A549 (cell line): ENCODE data around the gene SCGB3A2. TPM values are rescaled to one million over a fixed set of nuclear protein-coding genes. Genes with fewer than 3 reads are reported as not detected.

Experiments
- ATAC-seq, 2 experiments: fragments of 200-7000 bp in 1 of 2; fragments of >200 bp in 1 of 2; cut with Nextera tagmentation in 1 of 2; cut with Tn5 transposase in 1 of 2; 3 replicates each; pipeline versions ENCODE4 v1.8.0 to v1.9.1; 2018 to 2020; ENCODE audit warnings: mild to moderate bottlenecking in 1 of 2, moderate library complexity in 1 of 2
- CTCF ChIA-PET: fragments of 300-600 bp; sonication (Branson Sonifier 250); formaldehyde crosslinking; extraction: SDS; loops from one replicate; lab custom pipeline; 2021; ENCODE audit warnings: antibody characterized with exemption, inconsistent platforms; lab: Yijun Ruan, JAX
- POLR2A ChIA-PET: fragments of 350-600 bp; formaldehyde crosslinking; extraction: SDS; loops from one replicate; lab custom pipeline; 2021; ENCODE audit warnings: antibody characterized with exemption, inconsistent platforms; lab: Yijun Ruan, JAX
- DNase-seq, 2 experiments: peaks; one replicate each; pipeline versions ENCODE4 v3.0.0 to v3.0.0-alpha.2; 2011 to 2016; ENCODE audit warnings: low read depth in 1 of 2, low spot score in 1 of 2
- FAIRE-seq: peaks from 2 replicates; lab custom pipeline; 2011; peaks lifted over from hg19 to GRCh38; lab: Jason Lieb, UNC
- H3K27ac ChIP-seq, 2 experiments: fragments of >200 bp; sonication (Bioruptor Twin); formaldehyde crosslinking; 3 replicates each; pipeline ENCODE4 v1.5.1; 2016 to 2017
- H3K4me1 ChIP-seq: fragments of >200 bp; sonication (Bioruptor Twin); formaldehyde crosslinking; 3 replicates; pipeline ENCODE4 v1.6.1; 2016
- H3K4me2 ChIP-seq: fragments of >200 bp; sonication (Bioruptor Twin); formaldehyde crosslinking; 3 replicates; pipeline ENCODE4 v1.6.1; 2016
- H3K4me3 ChIP-seq: fragments of >200 bp; sonication (Bioruptor Twin); formaldehyde crosslinking; 3 replicates; pipeline ENCODE4 v1.5.1; 2016
- H3K9me3 ChIP-seq: fragments of >200 bp; sonication (Bioruptor Twin); formaldehyde crosslinking; 3 replicates; pipeline ENCODE4 v1.6.1; 2016
- CHD2 ChIP-seq: fragments of 150-350 bp; IDR thresholded peaks from 2 replicates; pipeline ENCODE4 v1.6.1; 2014; ENCODE audit warnings: low read length; ENCODE audit not compliant: partially characterized antibody
- EHMT2 ChIP-seq: fragments of 200-600 bp; sonication (generic); IDR thresholded peaks from 2 replicates; pipeline ENCODE4 v1.6.1; 2016; ENCODE audit warnings: antibody characterized with exemption, low read depth, mild to moderate bottlenecking, moderate library complexity
- ESRRA ChIP-seq: fragments of 150-350 bp; IDR thresholded peaks from 2 replicates; pipeline ENCODE4 v1.6.1; 2014; ENCODE audit warnings: mild to moderate bottlenecking, low read length, borderline replicate concordance
- FOXS1 ChIP-seq: fragments of 250-450 bp; sonication (Bioruptor Pico); IDR thresholded peaks from 2 replicates; pipeline ENCODE4 v1.5.0; 2020; ENCODE audit warnings: mild to moderate bottlenecking, moderate library complexity
- HOXB13 ChIP-seq: fragments of 250-450 bp; sonication (Bioruptor Pico); IDR thresholded peaks from 2 replicates; pipeline ENCODE4 v1.5.0; 2020; ENCODE audit warnings: low read depth, mild to moderate bottlenecking, moderate library complexity
- KDM5A ChIP-seq: fragments of 200-600 bp; sonication (generic); IDR thresholded peaks from 2 replicates; pipeline ENCODE4 v1.6.1; 2016; ENCODE audit warnings: antibody characterized with exemption, mild to moderate bottlenecking
- NFE2L2 ChIP-seq: fragments of 150-350 bp; conservative IDR thresholded peaks from 2 replicates; pipeline ENCODE4 v1.6.1; 2014; ENCODE audit warnings: low read length
- RAD21 ChIP-seq, 2 experiments: fragments of >200 bp in 1 of 2; sonication (Bioruptor Twin) in 1 of 2; formaldehyde crosslinking in 1 of 2; IDR thresholded peaks in 1 of 2; conservative IDR thresholded peaks in 1 of 2; 2 replicates in 1 of 2; 3 replicates in 1 of 2; pipeline ENCODE4 v1.6.1; 2012 to 2018; ENCODE audit warnings: inconsistent platforms in 1 of 2
- RCOR1 ChIP-seq: fragments of 150-350 bp; IDR thresholded peaks from 2 replicates; pipeline ENCODE4 v1.6.1; 2014; ENCODE audit warnings: antibody characterized with exemption, low read length, low read depth
- ZC3H11A ChIP-seq: fragments of 450-650 bp; IDR thresholded peaks from 2 replicates; pipeline ENCODE4 v1.6.1; 2014; ENCODE audit warnings: antibody characterized with exemption, mild to moderate bottlenecking
- ZFP36 ChIP-seq: fragments of 450-650 bp; IDR thresholded peaks from 2 replicates; pipeline ENCODE4 v1.6.1; 2014; ENCODE audit warnings: borderline replicate concordance; ENCODE audit not compliant: partially characterized antibody
- ZSCAN20 ChIP-seq: fragments of 250-450 bp; sonication (Bioruptor Pico); IDR thresholded peaks from 2 replicates; pipeline ENCODE4 v1.8.0; 2022; ENCODE audit warnings: mild to moderate bottlenecking, moderate library complexity
- WGBS: methylation state at CpG from one replicate; pipeline ENCODE4 v1.1.6; 2017; ENCODE audit errors: missing lambda C conversion rate; 5-methylcytosine and 5-hydroxymethylcytosine counted together
- polyA plus RNA-seq, 4 experiments: library from polyadenylated mRNA; depleted of rRNA in 3 of 4; stranded (reverse); fragments of >200 nt; fragmentation: RNase III in 1 of 4; extraction: RNeasy Plus Mini Kit Qiagen cat#74134 plus additional on column Dnase treatment in 1 of 4; gene quantifications; 2 replicates in 3 of 4; 3 replicates in 1 of 4; pipeline ENCODE4 v1.2.3, GENCODE V29; 2011 to 2017
- TF ChIP-seq, protein P1 (sequence below): fragments of 250-450 bp; sonication (Bioruptor Pico); IDR thresholded peaks from 2 replicates; pipeline ENCODE4 v1.5.0; 2021; ENCODE audit warnings: mild to moderate bottlenecking, moderate library complexity, borderline replicate concordance
- TF ChIP-seq, protein P2 (sequence below): fragments of 150-350 bp; IDR thresholded peaks from 2 replicates; pipeline ENCODE4 v1.6.1; 2014; ENCODE audit warnings: low read depth, mild to moderate bottlenecking, low read length
- TF ChIP-seq, protein P3 (sequence below): fragments of 250-450 bp; sonication (Bioruptor Pico); IDR thresholded peaks from 2 replicates; pipeline ENCODE4 v1.5.0; 2020; ENCODE audit warnings: low read depth, mild to moderate bottlenecking, moderate library complexity

The SCGB3A2 gene
- polyA plus RNA-seq, 2 of the 4 experiments (the other 2 are of a cell fraction), result not detected

DNA sequence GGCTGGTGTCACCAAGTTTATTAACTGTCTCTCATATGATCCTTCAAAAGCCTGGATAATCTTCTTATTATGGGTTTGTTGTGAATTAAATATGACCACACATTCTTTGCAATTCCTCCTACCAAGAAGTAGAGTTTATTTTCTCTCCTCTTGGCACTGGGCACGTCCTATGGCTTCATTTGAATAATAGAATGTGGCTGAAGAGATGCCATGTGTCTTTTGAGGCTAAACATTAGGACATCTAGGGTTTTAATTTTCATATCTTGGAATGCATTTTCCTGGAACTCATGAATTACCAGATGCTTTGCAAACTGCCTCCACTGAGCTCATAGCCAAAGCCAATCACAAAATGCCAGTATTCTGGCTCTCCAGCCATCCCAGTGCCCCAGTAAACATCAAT, 19.9 kb upstream of the SCGB3A2 start:
- 0% methylated on average over 1 of the region's 1 CpG for WGBS
- FAIRE-seq, result no peak
- Histone ChIP-seq H3K4me3 (no peak overlapping the region), H3K4me2 (no peak overlapping the region), H3K9me3 (no peaks in the 10 kb centered on the region), H3K4me1 (no peaks in the 10 kb centered on the region), H3K27ac (no peak overlapping the region)
- CTCF ChIA-PET, result interaction anchor here (0.9 to 7.6 kb wide), 6 partner anchors 14 to 448 kb away, joined by 3 to 59 read pairs (median 3); no protein-coding TSS in a partner anchor
- TF ChIP-seq KDM5A (no peak), RCOR1 (no peak), HOXB13 (no peak)
- TF ChIP-seq, protein P1, sequence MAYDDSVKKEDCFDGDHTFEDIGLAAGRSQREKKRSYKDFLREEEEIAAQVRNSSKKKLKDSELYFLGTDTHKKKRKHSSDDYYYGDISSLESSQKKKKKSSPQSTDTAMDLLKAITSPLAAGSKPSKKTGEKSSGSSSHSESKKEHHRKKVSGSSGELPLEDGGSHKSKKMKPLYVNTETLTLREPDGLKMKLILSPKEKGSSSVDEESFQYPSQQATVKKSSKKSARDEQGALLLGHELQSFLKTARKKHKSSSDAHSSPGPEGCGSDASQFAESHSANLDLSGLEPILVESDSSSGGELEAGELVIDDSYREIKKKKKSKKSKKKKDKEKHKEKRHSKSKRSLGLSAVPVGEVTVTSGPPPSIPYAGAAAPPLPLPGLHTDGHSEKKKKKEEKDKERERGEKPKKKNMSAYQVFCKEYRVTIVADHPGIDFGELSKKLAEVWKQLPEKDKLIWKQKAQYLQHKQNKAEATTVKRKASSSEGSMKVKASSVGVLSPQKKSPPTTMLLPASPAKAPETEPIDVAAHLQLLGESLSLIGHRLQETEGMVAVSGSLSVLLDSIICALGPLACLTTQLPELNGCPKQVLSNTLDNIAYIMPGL (CRISPR knock-in tag), result no peak
- no peak for ATAC-seq
- POLR2A ChIA-PET, result no interaction called here
- DNase-seq, result no peak

DNA sequence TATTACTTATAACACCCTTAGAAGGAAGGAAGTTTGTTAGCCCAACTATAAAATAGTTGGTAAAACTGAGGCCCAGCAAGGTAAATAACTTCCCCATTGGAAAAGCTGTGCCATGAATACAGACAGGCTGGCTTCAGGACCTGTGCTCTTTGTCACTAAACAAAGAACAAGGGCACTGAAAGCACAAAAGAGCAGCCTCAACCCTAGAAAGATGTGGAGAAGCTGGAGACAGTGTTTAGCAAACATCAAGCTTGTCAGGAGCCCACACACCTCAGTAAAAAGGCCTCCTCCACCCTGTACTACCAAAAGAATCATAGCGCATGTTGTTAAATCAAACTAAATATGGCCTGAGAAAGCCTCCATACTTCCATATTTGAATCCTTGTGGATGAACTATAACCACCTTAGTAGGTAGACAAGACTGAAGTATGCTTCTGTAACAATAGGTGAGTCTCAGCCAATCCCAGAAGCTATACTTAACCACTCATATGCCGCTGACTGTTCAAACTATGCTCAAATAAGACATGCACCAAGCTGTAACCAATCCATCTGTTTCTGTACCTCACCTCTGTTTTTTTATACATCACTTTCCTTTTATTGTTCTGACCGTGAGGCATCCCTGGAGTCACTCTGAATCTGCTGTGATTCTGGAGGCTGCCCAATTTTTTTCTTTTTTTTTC, 18.4 kb upstream of the SCGB3A2 start:
- no peak for FAIRE-seq
- Histone ChIP-seq H3K9me3 (no peaks in the 10 kb centered on the region), H3K4me1 (no peaks in the 10 kb centered on the region), H3K27ac (no peak overlapping the region), H3K4me3 (no peak overlapping the region), H3K4me2 (no peak overlapping the region)
- no peak for ATAC-seq
- ChIA-PET CTCF (interaction anchor here (7.6 kb wide), 1 partner anchor 15 kb away, joined by 59 read pairs; no protein-coding TSS in a partner anchor), POLR2A (no interaction called here)
- DNase-seq, result no peak
- 37% methylated on average over 3 of the region's 3 CpGs for WGBS
- TF ChIP-seq, protein P2, sequence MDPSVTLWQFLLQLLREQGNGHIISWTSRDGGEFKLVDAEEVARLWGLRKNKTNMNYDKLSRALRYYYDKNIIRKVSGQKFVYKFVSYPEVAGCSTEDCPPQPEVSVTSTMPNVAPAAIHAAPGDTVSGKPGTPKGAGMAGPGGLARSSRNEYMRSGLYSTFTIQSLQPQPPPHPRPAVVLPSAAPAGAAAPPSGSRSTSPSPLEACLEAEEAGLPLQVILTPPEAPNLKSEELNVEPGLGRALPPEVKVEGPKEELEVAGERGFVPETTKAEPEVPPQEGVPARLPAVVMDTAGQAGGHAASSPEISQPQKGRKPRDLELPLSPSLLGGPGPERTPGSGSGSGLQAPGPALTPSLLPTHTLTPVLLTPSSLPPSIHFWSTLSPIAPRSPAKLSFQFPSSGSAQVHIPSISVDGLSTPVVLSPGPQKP, result no peak
- TF ChIP-seq ZFP36 (no peak), CHD2 (no peak), EHMT2 (no peak), NFE2L2 (no peak)
- TF ChIP-seq, all 56 proteins: peak for 0

DNA sequence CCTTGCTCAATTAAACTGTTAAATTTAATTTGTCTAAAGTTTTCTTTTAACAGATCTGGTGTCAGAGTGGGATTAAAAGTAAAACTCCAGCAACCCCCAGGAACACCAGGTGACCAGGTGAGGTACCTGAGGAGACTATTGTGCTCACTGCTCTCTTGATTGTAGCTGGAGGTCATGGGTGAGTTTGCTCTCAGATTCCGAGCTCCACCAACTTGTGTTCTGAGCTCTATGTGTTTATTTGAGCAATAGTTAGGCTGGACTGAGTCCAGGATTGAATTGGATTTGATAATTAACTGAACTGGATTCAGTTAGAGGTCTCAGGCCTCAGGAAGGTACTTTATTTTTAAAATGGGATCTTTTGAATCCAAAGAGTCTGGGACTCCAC, 17.9 kb upstream of the SCGB3A2 start:
- FAIRE-seq (no peak), ATAC-seq (no peak), DNase-seq (no peak)
- no peak overlapping the region for H3K4me2 ChIP-seq
- 0% methylated on average over 1 of the region's 1 CpG for WGBS
- no peaks in the 10 kb centered on the region for H3K9me3 ChIP-seq
- no peak overlapping the region for H3K27ac ChIP-seq
- no peak for TF ChIP-seq ZSCAN20 (CRISPR knock-in tag)
- TF ChIP-seq, protein P3, sequence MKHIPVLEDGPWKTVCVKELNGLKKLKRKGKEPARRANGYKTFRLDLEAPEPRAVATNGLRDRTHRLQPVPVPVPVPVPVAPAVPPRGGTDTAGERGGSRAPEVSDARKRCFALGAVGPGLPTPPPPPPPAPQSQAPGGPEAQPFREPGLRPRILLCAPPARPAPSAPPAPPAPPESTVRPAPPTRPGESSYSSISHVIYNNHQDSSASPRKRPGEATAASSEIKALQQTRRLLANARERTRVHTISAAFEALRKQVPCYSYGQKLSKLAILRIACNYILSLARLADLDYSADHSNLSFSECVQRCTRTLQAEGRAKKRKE (CRISPR knock-in tag), result no peak
- no peak for TF ChIP-seq FOXS1 (CRISPR knock-in tag)
- TF ChIP-seq ZC3H11A, result no peak
- no peak for TF ChIP-seq ESRRA
- no peak for TF ChIP-seq RAD21 (conservative IDR thresholded peaks at IDR 0.05 in 1 of 2, IDR thresholded peaks at IDR 0.05 in 1 of 2)
- POLR2A ChIA-PET, result no interaction called here
- no peaks in the 10 kb centered on the region for H3K4me1 ChIP-seq
- no peak overlapping the region for H3K4me3 ChIP-seq
- CTCF ChIA-PET, result interaction anchor here (7.6 kb wide), 1 partner anchor 16 kb away, joined by 59 read pairs; no protein-coding TSS in a partner anchor
